Globus pallidus (tissue), 1 donor: ENCODE measurements around the gene USP16.
"Not testable (repeated sequence)": the region's sequence is repeated elsewhere in the genome, so short reads cannot be mapped to it uniquely, and the experiment has no call there.

Experiments used
- DNase-seq: peaks from one replicate; pipeline ENCODE4 v3.0.0-alpha.2; 2015; ENCODE audit warnings: low spot score

USP16 gene

DNA sequence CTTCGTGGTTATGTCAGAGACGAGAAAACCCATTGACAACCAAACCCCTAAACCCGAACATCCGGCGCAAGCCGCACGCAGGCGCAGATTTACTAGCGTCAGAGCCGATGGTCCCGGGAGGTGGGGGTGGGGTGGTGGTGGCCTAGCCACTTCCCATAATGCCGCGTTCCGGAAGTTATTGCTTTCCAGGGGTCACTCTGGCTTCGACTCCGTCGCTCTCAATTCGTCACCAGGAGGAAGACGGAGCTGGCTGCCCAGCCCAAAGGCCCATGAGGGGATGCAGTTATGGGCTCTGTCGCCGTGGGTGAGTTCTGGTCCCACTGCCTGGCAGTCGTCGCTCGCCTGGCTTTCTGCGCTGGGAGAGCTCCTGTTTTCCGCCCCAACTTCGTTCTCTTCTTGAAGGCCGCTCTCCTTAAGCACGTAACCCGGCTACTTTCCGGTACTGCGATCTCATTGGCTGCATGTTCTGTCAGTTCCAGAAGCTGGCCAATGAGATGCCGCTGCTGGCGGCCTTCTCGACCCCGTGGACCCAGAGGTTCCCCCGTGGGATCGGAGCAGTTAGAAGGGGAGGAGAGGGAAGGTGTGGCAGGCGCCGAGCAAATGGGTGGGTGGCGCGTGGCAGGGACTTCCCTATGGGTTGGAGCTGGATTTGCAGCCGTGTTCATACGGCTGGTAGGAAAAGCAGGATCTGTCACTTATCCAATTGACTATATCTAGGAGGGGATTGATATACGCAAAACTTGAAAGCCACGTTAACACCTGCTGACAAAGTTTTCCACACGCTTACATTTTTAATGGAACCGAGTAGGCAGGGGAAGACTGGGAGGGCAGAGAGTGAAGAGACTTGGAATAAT lies at the start of gene USP16:
USP16 (plus strand) TSS at position 195 of the 854 bp plus-strand sequence. CDS start 3,246 bp downstream, outside the sequence.
- DNase-seq, result peak; percentile 97

DNA sequence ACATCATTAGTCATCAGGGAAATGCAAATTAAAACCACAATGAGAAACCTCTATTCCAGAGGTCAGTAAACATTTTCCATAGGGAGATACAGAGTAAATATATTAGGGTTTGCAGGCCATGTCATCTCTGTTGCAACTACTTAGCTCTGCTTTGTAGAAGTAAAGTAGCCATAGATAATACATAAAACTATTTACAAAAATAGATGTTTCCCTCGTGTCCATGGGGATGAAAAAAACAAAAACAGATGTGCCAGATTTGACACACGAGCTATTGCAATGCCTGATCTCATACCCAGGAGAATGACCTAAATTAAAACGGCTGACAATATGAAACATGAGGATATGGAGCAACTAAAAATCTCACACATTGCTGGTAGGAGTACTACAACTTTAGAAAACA lies 49.1 kb upstream of the USP16 start:
- no peak for DNase-seq

DNA sequence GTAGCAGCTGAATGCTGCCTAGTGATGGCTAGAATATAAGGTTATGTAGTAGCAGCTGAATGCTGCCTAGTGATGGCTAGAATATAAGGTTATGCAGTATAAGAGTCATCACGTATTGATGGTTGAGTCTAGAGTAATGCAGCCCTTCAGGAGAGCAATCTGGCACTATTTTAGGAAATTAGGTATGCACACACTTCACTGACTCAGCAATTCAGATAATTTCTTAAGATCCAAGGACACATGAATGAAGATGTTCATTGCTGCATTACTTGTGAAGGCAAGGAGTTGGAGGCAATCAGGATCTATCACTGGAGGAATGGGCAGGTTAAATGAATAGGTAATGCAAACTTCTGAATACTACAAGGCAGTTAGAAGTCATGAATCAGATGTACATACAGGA lies 45.4 kb upstream of the USP16 start:
- DNase-seq, result no peak

DNA sequence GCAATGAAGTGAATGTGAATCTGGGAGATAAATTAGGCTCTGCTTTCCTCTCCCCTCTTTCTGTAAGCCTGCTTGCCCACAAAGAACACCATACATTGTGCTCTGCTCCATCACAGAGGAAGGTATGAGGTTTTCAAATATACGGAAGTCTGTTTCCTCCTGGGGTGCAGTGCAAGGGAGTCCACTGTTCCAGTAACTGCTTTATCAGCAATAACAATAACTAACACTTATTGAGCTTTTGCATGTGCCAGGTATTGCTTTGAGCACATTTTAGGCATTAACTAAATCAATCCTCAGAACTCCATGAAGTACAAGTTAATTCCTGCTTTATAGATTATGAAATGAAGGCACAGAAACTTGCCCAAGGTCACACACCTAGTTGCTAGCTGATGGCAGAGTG lies 41.8 kb upstream of the USP16 start:
- DNase-seq, result no peak

DNA sequence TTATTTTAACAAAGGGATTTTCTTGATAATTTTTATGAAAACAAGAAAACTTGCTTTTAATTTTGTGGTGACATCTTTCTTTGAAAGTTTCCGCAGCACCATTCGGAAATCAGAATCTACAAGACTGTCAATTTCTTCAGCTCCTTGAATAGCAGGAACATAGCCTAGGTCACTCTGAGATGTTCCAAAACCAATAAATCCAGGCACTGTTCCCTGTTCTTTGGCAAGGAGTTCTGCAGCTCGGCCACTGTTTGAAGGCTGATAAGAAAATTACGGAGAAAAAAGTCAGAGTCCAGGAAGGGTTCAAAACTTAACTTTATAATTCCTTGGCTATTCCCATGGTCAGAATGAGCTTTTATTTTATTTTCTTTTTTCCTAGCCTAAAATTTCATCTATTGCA lies 37.8 kb upstream of the USP16 start:
- no peak for DNase-seq

DNA sequence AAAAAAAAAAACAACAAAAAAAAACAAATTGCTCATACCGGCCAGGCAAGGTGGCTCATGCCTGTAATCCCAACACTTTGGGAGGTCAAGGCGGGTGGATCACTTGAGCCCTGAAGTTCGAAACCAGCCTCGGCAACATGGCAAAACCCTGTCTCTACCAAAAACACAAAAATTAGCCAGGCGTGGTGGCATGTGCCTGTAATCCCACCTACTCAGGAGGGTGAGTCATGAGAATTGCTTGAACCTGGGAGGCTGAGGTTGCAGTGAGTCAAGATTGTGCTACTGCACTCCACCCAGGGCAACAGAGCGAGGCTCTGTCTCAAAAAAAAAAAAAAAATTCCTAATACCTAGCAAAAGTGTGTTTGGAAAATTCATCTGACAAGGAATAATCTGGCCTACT lies 36.3 kb upstream of the USP16 start:
- DNase-seq, result not testable (repeated sequence)

DNA sequence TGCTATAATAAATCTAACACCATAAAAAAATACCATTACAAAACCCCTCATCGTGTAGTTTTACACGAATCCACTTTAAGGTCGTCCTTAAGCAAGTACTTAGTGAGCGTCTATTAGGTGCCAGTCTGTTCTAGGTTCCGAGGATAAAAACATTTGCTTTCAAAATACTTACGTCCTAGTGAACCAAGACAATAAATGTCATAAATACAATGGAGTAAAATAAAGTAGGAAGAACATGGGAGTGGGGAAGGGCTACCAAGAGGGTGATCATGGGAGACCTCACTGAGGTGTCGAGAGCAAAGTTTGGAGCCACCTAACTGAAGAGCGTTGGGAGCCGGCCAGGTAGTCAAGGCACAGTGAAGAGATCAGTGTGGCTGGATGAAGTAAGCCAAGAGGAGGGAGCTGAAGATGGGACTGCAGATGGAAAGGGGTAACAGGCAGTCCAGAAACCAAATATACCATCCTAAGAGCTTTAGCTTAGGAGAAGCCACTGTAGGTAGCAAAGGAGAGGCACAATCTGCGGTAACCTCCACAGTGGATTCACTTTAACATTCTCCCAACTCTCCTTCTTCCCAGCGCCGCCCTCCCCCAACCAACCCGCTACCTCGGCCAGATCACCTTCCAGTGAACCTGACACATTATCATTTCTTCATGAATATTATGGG lies 32.5 kb upstream of the USP16 start:
- DNase-seq, result no peak

DNA sequence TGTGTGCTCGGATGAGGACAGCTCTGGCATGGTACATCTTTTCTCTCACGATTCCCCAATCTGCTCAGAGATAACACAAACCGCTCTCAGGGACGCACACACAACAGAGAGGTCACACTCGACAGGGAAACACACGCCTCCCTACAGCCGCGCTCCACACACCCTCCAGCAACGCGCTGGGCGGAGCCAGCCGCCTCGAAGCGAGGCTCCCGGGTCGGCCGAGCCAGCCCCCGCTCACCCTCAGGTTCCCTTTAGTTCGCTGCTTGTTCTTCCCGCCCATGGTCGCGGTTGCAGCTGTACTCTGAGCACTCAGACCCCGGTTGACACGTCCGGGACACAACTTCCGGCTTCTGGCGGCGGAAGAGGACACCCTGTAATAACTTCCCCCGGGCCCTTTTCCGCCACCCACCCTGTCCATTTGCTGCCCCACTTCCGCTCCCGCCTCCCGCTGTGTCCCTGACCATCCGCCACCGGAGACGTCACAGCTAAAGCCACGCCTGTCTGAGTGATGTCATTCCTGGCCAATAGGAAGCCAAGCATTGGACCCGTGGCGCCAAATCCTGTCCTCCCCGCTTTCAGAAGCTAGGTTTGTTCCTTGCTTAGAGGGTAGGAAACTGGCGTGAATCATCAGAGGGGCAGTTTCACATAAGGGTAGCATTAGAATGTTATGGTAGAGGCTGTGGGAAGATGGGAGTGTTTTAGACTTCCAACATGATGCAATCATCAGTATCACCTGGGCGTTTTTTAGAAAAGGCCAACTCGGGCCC lies 31.8 kb upstream of the USP16 start, which contains the start of gene LTN1:
LTN1 (minus strand) TSS at position 352 of the 767 bp plus-strand sequence; CDS start at position 280, 72 bp downstream.
- DNase-seq, result peak; percentile 99

DNA sequence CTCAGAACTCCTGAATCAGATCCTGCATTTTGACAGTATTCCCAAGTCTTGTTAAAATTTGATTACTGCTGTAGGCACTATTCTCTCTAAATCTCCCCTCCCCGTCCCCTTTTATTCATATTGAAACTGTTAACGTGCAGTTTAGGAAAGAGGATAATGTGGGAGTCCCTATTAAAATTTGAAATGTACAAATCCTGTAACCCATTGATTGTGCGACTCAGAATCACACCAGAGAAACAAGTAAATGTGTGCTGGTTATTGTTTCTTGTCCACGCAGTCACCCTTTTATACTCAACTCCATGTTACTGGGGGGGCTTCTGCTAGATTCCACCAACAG lies 31.2 kb upstream of the USP16 start:
- no peak for DNase-seq

DNA sequence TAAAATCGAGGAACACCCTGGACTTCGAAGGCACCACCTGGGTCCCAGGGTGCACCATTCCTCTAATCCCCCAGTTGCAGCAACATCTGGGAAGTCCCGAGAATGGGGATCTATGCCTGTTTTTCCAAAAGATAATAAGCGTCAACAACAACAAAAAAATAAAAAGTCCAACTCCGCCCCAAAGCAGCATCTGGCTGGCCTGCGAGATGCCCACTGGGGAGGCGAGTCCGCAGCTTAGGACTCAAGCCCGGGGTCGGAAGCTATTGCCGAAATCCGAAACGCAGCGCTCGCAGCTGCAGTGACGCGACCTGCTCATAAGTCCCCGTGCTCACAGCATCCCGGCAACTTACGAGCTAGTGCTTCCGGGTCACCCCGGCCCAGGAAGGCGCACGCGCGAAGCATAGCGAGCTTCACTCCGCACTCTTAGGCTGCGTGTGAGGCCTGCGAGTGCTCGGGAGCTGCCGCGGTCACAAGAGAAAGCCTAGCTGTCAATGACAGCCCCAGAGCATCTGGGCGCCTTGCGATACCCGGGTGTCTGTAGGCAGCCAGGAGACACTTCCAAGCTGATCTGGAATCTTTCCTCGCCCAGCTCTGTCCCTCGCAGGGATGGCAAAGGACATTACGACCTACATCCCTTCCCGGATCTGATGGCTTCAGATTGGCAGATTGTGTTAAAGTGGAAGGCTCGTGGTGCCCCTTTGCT lies 21.9 kb upstream of the USP16 start:
- peak; percentile 97 for DNase-seq

DNA sequence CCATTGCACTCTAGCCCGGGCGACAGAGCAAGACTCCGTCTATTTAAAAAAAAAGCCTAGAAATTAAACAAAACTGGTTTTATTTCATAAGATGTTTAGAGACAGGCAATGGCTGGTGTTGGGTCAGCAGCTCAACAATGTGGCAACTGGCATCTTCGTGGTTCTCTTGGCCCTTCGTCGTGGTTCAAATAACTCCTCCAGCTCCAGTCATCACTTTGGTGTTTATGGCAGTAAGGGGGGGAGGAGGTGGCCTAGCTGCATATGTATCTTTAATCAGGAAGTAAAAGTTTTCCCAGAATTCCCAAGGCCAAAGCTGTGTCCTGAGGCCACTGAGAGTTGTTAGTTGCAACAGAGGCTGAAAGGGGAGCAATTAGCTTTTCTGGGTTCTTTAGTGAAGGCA lies 18.8 kb upstream of the USP16 start:
- no peak for DNase-seq

DNA sequence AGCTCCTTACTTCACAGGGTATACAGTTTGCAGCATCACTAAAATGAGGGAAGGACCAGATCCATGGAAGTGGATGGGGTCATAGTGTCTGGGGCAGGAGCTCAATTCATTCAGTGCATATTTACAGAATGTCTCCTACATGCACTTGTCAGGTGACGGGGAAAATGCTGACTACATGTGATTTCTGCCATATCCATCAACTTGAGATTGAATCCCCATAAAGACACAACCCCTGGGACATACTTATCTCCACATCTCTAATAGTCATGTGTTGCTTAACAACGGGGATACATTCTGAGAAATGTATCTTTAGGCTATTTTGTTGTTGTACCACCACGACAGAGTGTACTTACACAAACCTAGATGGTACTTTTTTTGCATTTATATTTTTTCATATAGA lies 17.3 kb upstream of the USP16 start:
- no peak for DNase-seq

DNA sequence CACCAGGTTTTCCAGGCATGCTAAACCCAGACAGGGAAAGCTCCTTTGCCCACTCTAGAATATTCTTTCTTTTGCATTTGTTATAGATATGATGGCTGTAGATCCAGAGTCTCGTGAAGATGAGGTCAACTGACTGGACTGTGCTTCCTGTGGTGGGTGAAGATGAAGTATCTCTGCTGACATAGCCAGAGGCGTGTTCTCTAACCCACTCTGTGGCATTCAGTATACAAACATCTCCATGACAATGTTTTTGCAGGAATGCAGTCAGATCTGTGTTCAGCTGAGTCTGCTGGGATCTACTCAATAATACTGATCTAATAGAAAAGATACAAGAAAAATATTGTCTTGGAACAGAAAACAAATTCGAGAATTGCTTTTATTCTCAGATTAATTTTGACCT lies 16.7 kb upstream of the USP16 start:
- no peak for DNase-seq

DNA sequence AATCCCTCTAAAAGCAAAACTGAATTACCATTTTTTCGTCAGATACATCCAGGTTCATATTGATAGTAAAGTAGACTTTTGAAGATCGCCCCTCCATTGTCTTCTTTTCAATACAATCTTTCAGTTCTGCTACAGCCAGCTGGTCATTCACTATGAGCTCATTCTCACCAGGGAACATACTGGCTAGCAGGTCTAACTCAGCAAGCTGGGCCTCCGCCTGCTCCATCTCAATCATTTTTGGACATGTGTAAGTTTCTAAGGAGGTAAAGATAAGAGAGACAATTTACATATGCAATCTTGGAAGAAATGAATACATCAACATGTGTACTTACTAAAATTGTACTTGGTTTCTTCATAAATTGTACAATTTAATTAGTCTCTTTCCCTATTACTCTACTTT lies 16.1 kb upstream of the USP16 start:
- DNase-seq, result no peak

DNA sequence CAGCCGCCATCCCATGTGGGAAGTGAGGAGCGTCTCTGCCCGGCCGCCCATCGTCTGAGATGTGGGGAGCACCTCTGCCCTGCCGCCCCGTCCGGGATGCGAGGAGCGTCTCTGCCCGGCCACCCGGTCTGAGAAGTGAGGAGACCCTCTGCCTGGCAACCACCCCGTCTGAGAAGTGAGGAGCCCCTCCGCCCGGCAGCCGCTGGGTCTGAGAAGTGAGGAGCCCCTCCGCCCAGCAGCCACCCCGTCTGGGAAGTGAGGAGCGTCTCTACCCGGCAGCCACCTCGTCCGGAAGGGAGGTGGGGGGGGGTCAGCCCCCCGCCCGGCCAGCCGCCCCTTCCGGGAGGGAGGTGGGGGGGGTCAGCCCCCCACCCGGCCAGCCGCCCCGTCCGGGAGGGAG lies 13.2 kb upstream of the USP16 start:
- DNase-seq, result not testable (repeated sequence)

DNA sequence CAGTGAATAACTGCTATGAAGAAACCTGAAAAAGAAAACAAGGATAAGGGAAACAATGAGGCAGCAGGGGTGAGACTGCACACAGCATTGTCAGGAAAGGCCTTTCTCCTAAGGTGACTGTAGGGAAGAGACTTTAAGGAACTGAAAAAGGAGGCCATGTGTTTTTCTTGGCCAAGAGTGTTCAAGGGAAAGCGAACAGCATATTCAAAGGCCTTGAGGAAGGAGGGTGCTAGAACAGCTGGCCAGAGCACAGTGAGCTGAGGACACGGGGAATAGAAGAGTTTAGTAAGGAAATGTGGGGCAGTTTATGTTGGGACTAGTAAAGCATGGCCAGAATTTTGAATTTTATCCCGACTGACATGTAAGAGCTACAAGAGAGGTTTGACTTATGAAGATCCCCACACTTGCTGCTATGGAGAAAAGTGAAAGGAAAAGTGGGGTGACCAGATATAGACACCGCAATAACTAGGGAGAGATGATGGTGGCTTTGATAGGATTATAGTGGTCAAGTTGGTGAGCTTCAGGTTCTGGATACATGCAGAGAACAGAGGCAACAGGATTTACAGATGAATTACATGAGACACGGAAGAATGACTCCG lies 6.7 kb upstream of the USP16 start:
- no peak for DNase-seq

DNA sequence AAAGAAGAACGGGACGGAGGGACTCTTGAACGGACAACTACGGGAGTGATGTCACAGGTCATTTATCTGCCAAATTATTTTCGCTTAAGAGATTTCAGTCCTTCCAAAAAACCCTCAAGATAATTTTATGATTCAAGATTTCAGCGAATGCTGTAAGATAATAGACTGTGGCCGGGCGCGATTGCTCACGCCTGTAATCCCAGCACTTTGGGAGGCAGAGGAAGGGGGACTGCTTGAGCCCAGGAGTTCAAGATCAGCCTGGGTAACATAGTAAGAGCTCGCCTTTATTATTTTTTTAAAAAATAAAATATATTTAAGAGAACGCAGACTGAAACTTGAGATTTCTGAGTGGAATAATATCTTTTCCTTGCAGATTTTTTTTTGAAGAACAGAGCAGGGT lies 5.9 kb upstream of the USP16 start:
- no peak for DNase-seq

DNA sequence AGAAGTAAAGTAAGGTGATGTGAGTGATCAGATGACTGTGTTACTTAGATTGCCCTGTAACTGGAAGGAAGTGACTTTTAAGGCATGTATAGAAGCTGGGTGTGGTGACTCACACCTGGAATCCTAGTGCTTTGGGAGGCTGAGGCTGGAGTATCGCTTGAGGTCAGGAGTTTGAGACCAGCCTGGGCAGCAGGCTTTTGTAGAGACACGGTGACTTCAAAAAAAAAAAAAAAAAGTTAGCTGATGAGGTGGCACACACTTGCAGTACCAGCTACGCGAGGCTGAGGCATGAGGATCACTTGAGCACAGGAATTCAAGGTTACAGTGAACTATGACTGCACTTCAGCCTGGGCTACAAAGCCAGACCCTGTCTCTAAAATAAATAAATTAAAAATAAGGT lies 2.3 kb upstream of the USP16 start:
- no peak for DNase-seq

DNA sequence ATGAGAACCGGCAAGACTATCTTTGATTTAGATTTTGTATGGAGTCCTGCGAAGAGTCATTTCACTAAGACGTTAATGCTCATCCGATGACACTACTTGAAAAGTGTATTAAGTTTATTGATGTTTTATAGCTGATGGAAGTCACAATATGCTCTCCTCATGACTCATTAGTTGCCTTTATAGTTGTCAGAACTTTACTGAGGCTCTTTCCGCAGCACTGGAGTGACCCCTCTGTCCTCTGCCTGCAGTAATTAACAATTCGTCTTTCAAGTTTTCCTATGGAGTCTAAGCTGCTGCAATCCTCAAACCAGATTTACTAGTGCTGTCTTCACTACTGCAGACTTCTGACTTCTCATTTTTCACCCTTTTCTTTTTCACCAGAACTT lies 853 bp downstream of the USP16 start:
- no peak for DNase-seq

DNA sequence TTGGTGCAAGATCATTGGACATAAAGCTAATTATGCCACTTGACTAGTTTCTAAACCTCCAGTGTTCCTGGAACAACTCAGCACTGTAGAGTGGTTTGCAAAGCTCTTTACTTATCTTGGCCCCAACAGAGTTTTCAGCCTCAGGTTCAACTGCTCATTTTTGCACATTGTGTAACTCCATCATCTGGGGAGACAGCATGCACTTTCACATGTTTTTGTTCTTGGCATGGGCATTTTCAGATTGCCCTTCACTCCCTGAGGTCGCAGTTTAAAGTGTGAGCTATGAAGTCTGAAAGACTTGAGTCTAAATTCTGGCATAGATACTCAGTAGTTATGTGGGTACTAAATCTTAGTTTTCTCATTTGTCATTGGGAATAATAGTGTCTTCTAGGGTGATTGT lies 5.1 kb downstream of the USP16 start:
- no peak for DNase-seq

DNA sequence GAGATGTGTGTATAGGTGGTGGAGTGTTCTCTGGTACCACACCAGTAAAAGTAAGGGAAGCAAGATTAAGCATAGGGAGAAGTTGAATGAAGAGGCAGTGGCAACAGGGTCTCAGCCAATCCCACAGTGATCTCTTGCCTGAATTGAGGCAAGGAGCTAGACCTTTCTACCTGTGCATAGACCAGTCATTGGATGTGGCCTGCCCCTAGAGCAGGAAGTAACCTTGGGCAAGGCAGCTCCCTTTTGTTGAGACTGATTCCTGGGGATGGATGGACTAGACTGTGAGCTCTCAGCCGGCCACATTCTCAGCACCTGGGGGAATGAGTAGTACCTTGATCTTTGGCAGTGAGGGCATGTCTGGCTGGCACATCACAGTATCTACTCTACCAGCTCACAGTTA lies 6.4 kb downstream of the USP16 start:
- DNase-seq, result no peak

DNA sequence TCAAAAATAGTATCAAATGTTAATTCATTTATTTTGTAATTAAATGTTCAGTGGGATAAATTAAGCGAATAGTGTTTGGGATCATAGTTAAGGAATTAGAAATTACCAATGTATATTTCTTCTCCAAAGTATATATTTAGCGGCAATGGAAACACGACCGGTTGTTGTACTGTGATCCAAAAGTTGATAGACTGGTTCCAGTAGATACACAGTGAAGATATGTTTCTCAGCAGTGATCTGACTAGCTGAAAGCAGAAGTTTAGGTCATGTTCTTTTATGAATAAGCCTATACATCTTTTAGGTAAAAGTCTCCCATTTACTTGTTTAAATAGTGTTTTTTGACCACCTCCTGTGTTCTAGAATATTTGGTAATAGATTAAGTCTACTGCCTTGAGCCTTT lies 8.8 kb downstream of the USP16 start:
- DNase-seq, result no peak
